Measurements from ENCODE around the gene DYTN.
"Not testable (repeated sequence)": the region's sequence is repeated elsewhere in the genome, so short reads cannot be mapped to it uniquely, and the experiment has no call there.

DYTN gene, protein sequence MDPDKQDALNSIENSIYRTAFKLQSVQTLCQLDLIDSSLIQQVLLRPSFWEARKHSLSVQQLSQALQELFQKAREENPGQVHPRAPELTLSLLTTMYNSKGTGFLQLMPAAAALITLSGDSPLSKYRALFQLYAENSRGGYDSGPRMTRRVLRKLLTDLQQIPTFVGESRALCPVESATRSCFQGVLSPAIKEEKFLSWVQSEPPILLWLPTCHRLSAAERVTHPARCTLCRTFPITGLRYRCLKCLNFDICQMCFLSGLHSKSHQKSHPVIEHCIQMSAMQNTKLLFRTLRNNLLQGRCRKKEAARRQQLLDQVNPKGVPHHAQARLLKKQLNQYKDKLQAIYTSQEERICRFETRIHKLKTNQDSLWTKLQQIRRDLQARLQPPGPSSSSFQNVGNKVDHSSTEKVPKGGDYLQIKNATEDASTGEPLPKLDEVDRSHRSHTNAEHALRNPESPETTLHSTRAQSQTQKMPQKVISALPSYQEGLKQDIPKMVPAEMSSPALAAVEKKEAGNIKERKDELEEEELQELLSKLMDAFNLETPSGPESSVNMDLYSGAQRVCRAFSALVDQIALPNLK

DNA sequence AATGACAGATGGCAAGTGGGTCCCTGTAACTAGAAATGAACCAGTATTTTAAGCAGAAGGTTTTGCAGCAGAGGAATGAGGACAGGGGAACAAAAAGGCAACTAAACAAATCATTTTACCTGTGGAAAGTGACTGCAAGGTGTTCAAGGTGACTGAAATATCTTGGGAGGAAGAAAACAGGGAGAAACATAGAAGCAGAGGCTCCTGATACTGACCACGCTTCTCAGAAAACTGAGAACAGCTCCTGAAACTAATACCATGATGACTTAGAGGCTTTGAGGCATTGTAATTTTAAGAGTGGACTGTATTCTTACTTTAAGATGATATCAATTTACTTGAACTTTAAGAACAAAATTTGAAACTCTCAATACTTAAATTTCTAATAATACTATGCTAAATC is at the start of gene DYTN:
Gene DYTN (minus strand): TSS at position 101 of the 400 bp plus-strand sequence. CDS start 117 bp downstream, outside the sequence.
- DNase-seq (ENCODE audit: low spot score), result no peak

DNA sequence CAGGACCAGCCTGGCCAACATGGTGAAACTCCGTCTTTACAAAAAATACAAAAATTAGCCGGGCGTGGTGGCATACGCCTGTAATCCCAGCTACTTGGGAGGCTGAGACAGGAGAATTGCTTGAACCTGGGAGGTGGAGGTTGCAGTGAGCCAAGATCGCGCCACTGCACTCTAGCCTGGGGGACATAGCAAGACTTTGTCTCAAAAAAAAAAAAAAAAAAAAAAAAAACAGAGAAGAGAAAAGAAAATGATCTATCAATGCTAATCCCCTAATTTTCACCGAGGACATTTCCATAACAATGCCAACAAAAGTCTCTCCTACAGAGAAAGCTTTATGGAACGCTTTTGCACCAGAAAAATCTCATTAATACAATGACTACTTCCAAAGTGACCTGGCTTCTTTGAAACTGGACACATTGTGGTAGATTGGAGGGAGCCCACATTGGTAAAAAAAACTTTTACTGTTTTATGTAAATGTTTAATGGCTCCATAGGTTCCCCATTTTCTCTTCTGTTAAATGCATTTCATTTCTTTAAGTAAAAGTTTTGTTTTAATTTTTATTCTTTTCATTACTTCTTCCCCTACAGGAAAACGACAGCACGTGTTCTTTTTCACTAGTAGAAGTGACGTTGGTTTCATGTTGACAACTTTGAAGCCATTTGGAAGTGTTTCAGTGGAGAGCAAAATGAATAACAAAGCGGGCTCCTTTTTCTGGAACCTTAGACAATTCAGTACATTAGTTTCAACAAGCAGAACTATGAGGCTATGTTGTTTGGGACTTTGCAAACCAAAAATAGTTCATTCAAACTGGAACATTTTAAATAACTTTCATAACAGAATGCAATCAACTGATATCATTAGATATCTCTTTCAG is 48.1 kb upstream of the DYTN start:
- no peak for DNase-seq (ENCODE audit: low spot score)

DNA sequence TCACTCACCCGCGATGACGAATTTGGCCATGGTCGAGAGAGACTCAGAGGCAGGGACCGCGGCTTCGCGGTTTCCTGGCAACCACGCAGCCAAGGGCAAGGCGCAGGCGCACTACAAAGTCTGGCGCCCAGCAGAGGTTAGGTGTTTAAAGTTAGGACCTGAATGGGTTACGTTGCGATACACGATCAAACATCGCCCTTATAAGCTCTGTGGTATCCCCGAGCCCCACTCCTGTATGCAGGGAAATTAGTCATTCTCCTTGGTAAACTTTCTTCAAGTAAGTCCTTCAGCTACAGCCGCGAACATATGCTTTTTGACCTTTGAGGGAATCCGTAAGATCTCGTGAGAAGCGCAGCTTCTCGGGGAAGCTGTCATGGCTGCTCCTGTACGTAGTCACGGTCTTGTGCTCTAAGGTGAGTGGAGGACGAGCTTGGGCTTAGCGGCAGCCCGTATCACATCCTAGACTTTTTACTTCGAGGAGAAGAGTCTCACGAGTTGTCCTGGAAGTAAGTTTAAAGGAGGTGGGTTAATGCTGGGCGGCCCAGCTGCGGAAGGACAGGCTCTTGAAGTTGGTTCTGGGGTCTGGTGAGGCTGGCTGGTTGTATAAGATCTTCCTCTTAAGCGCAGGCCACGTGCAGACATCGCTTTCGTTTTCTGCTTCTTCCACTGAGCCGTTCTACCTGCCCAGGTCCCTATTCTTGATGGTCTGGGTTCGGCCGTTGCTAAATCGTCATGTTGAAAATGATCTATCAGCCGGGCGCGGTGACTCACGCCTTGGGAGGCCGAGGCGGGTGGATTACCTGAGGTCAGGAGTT is 47.3 kb upstream of the DYTN start, which contains the start of the genes FASTKD2 and MDH1B:
Gene FASTKD2 (plus strand): TSS at position 365 of the 815 bp plus-strand sequence. CDS start 1,088 bp downstream, outside the sequence.
Gene MDH1B (minus strand): TSS at position 87 of the 815 bp plus-strand sequence. CDS start 57 bp downstream, at position 30.
- peak; percentile 90 for DNase-seq (ENCODE audit: low spot score)

DNA sequence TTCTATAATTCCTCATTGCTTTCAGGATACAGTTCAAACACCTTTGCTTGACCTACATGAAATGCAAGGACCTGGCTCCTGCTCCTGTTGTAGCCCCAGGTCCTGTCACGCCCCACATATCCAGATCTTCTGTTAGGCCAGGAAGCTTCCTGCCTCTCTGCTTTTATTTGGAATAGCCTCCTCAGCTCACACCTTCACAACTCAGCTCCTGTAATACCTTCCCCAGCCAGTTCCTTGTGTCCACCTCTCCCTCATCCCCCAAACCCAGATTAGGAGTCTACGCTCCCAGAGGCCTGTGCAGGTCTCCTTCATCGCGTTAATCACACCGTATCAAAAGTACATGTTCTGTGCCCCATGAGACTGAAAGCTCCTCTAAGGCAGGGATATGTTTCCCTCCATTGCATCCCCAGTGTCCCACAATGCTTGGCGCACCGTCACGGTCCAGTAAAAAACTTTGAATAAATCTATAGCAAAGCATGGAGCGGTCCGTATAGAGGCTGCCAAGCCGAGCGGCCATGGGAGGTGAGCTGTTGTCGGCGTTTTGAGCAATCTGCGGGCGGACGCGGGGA is 46.6 kb upstream of the DYTN start:
- DNase-seq (ENCODE audit: low spot score), result no peak

DNA sequence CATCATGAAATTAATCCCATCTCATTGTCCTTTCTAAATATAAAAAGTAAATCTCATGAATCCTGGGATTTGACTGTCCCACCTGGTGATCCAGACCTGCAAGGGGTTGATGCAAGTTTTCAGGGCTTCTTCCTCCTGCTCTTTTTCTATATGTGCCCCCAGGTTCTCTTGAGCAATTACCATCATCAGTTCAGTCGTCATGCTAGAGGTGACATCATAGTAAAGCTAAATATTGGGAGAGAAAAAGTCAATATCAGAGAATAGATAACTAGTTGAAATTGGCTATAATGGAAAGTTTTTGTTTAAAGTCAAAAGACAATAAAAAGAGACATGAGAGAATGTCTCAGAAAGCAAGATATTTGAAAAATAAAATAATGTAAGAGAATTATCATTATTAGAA is 38.6 kb upstream of the DYTN start:
- DNase-seq (ENCODE audit: low spot score), result no peak

DNA sequence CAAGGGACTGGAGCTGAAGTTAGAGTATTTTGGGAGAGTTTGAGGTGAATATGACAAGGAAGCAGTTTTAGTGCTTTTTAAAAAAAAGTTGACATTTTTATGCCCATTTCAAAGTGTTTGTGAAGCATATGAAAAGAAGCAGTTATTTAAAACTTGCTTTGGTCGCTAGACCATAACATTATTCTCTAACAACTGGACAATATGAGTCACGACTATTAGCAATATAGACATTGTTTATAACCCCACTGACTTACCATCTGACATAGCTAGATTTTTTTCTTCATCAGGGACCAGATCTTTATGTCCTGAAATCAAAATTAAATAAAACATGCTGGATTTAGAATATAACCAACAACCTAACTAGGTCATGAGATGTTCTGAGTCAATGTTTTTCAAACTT is 22.6 kb upstream of the DYTN start:
- no peak for DNase-seq (ENCODE audit: low spot score)

DNA sequence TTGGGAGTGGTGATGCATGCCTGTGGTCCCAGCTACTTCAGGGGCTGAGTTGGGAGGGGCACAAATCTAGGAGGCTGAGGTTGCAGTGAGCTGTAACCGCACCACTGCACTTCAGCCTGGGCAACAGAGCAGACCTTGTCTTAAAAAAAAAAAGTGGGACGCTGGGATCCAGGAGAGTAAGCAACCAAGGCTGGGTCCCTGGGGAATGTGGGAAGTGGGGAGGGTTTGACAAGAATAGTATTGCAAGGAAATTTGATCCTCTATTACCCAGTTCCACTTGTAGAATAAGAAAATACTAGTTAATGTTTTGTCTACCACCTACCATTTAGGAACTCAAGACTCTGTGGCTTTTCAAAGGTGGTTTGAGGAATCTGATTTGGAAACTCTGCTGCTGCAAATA is 21.1 kb upstream of the DYTN start:
- DNase-seq (ENCODE audit: low spot score), result no peak

DNA sequence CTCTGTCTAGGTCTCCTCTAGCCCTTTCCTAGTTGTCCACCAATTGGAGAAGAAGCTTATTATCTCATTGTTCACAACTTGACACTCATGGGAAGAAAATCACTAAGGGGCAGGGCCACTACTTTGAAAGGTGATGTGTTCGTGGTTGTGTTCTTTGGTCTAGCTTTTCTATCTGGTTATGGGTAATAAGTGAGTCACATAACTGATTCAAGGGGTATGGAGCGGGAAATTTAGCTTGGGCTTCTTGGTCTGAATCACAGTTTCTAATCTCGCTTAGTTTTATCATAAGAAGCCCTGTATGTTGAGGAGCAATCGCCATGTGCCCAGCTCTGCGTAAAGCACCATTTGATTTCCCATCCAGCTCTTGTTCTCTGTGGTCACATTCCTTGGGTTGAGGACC is 18.7 kb upstream of the DYTN start:
- no peak for DNase-seq (ENCODE audit: low spot score)

DNA sequence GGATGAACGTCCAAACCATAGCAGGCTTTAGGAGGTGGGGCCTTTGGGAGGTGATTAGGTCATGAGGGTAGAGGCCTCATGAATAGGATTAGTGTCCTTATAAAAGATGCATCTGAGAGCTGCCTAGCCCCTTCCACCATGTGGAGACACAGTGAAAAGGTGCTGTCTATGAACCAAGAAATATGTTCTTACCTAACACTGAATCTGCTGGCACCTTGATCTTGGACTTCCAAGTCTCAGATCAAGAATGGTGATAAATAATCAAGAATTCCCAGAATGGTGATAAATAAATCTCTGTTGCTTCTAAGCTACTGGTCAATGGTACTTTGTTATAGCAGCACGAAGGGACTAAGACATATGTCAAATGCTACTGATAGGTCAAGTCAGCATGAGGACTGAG is 15.1 kb upstream of the DYTN start:
- DNase-seq (ENCODE audit: low spot score), result no peak

DNA sequence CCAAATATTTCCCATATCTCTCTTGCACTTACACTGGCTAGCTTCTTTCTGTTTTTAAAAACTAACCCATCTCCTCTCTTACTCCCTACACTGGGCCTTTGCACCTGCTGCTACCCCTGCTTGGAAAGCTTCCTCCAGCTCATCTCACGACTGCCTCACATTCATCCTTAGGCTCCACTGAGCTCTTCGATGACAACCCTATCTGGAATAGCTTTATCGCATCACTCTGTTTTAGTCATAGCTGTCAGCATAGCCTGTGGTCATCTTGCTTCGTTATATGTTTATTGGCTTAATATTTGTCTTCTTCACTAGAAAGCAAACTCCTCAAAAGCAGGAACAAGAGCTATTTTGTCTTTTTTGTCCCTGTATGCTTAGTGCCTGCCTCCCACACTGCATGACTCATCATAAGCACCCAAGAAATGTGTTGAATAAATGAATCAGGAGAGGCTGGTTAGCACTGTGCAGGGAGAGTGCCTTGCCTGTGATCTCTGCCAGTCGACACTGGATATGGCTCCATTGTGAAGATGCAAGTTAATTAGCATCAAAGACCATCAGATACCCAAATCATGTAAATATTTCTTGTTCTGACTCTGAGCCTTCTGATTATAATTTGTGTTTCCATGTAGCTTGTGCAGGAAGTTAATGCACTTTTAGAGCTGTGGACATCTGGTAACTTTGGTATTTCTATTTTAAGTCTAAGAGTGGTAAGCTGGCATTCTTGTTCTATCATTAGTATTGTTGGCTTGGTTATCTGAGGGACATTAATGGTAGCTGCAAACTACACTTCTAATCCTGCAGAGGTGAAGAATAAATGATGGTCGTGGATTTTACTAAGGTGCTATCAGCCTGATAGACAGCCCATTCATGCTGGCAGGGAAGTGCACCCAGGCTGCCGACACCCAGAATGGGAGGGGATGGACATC is 10.3 kb upstream of the DYTN start:
- peak; percentile 63 for DNase-seq (ENCODE audit: low spot score)

DNA sequence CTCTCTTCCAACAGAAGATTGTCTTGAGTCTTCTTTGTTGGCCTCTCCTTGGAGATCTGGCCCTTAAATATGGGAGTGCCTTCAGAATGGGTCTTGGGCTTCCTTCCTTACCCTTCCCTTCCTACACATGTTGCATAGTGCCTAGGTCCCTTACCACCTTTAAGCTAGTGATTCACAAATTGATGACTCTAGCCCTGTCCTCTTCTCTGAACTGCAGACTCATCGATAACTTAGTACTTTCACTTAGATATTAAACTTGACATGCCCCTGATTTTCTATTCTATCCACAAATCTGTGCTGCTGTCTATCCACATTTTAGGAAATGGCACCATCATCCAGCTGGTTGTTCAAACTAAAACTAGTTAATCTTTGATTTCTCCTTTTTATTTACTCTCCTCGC is 9.1 kb upstream of the DYTN start:
- DNase-seq (ENCODE audit: low spot score), result no peak

DNA sequence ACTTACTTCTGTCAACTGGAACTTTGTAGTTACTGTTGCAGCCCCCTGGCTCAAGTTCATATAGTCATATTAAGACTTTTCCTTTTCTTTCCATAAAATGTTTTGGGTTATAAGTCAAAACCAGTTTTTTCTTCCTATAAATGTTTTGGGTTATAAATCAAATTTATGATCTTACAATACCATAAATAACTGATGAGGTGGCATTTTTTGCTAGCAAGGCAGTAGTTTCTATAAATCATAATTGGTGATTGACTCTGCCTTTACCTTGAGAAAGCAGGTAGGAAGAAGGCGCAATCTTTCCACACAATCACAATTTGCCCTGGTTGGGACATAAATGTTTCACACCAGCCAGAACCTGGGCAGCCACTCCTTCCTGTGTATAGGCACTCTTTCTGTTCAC is 5.1 kb upstream of the DYTN start:
- DNase-seq (ENCODE audit: low spot score), result no peak

DNA sequence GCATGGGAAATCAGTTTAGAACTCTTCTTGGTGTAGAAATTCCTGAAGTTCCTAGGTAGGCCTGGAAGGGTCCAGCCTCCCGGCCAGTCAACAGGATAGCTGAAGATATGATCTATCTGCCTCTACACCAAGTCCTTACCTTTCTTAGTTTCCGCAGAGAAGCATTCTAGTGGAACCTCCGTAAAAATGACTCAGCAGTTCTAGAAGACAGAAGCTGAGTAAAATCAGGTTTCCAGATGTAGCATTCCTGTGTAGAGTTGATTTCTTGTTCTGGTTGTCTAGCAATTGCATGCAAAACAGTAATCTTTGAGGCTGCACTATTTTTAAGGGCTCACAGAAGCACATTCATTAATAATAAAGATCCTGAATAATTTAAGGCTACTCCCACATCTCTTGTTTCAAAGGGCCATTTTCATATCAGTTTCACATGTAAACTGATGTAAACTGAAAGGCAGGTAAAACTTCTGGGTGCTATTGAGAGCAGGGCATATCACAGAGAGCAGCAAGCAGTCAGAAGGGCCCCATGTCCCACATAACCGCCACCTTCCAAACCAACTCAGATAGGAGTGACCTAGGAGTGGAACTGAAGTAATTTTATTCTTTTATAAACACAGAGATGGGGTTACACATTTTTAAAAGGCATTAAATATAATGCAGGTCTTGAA is 3.2 kb upstream of the DYTN start:
- no peak for DNase-seq (ENCODE audit: low spot score)

DNA sequence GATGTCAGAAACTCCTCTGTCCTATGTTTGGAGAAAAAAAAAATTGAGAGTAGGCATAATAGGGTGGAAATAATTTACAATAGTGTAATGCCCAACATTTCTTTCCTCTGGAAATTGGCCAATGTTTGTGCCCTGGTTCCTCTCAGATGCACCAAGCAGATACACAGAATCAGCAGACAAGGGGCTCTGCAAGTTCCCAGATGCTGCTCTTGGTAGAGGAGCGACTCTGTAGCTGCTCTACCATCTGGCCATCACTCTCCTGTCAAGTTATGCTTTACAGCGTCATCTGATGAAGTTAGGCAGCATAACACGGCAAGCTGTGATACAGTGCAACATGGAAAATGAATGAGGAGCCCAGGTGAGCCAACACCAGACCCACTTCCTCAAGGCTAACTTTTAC is 1.6 kb downstream of the DYTN start:
- no peak for DNase-seq (ENCODE audit: low spot score)

DNA sequence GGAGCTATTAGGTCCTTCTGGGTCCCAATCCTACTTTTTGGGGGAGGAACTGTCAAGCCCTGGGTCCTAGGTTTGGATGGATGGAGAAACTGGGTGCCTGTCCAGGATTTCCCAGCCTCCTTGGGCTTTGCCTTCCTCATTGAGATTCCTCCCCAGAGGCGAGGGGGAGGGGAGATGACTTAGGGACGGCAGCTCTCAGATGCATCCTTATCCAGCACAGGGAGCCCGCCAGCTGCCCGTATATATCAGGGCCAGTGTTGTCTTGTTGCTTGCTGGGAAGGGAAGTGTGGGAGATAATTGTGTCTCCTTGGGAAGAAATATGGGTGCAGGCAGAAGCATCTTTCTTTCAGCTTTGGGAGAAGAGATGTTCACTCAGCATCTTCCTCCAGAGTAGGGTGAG is 3.0 kb downstream of the DYTN start:
- not testable (repeated sequence) for DNase-seq (ENCODE audit: low spot score)

DNA sequence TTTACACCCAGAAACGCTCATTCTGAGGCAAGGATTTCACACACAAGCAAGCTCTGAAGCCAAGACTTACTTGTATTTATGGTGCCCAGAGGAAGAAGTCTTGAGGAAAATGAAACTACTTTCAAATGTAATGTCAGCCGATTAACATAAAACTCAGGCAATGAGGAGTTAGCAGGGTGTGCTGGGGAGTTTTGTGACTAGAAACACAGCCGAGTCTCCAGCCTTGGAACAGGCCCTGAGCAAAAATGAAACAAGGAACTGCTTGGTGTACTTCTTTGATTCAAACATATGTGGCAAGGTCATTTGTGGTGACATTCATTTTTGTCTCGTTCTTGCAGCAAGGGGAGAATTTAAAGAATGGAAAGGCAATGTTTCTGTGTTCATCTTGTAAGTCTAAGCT is 4.5 kb downstream of the DYTN start:
- no peak for DNase-seq (ENCODE audit: low spot score)

DNA sequence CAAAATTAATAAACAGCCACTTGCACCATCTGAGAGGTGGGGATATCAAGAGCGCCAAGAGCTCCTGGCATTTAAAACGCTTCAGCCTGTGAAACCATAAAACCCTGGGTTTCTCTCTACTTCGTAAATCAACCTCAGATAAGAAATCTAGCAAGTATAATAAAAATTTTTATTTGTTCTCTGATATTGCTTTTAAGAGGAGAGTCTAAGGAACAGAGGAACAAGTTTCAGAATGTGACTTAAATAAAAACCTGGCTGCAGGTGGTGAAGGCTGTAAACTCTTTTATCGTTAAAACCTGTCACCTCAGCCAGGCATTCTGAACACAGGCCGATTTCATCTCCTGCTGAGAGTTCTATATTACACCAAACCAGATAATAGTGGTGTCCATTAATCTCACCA is 9.9 kb downstream of the DYTN start:
- no peak for DNase-seq (ENCODE audit: low spot score)

DNA sequence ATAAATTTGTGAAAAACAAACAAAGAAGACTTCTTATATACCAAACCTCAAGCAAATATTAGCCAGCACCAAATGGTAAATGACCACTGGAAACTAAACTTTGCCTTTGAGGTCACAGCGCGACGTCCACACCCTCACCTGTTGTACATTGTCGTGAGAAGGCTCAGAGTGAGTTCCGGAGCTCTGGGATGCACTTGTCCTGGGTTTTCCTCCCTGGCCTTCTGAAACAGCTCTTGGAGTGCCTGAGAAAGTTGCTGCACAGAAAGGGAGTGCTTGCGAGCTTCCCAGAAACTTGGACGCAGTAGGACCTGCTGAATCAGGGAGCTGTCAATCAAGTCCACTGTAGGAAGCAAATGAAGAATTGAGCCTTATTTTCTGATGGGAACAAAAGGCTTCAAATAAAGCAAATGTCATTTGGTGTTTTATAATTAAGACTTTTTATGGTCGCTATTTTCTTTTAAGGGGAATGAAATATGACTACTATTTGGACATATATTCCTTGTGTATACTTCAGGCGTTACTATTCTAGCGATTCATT is 11.0 kb downstream of the DYTN start:
- DNase-seq (ENCODE audit: low spot score), result no peak

DNA sequence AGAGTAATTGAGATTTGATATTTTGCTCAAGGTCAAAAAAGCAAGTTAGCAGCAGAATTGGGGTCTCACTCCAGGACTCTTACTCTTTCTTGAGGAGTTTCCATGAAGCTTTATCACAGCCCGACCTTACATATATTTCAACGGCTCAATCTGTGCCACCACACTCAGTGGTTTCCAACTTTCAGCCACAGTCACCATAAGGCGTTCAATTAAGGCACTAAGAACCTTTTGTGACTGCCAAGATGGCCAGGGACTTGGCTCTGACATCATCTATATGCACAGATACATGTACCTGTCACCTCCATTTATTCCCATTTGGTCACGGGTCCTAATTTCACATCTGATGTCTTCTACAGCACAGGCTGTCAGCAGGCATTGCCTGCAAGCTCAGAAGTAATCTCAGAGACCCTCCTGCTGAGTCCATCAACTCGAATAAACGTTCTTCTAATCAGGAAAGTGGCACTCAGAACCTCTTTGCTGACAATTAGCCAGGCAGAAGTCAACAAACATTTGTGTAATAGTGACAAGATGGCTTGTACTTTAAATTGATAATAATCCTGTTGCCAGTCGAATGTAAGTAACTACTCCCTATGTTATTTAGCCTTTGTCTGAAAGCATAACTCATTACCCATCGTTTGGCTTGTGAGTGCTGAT is 16.1 kb downstream of the DYTN start:
- DNase-seq (ENCODE audit: low spot score), result no peak

Measured in putamen (tissue), 1 donor.